HepG2 (cell line): ENCODE results near the gene RNASE8. TPM values are rescaled to one million over a fixed set of nuclear protein-coding genes. Genes with fewer than 3 reads are reported as not detected.
A peak's percentile ranks its signal among the peaks of the same experiment; 100 is the strongest.

ENCODE experiments used
- ASH2L ChIP-seq: fragments of 300-600, 200-600 bp; sonication (generic); IDR thresholded peaks from 2 replicates; pipeline ENCODE4 v1.7.0; 2017; ENCODE audit warnings: low read depth, mild to moderate bottlenecking, moderate library complexity, mixed read lengths, low read length; ENCODE audit not compliant: insufficient read length
- FOXA1 ChIP-seq, 2 experiments: fragments of 450-650 bp in 1 of 2; sonication (generic) in 1 of 2; formaldehyde crosslinking in 1 of 2; IDR thresholded peaks; 2 replicates each; pipeline versions ENCODE4 v1.4.0 to v1.6.1; 2016 to 2020; ENCODE audit warnings: missing genetic modification reagents in 1 of 2
- GATAD1 ChIP-seq: IDR thresholded peaks from 2 replicates; pipeline ENCODE4 v1.6.1; 2016; ENCODE audit warnings: missing genetic modification reagents, missing compliant biosample characterization
- HDAC1 ChIP-seq: sonication (generic); formaldehyde crosslinking; IDR thresholded peaks from 2 replicates; pipeline ENCODE4 v1.5.1; 2020; ENCODE audit warnings: mild to moderate bottlenecking, missing genetic modification reagents
- HMGA1 ChIP-seq: sonication (generic); formaldehyde crosslinking; conservative IDR thresholded peaks from 2 replicates; pipeline ENCODE4 v1.4.0; 2020; ENCODE audit warnings: missing genetic modification reagents
- KLF13 ChIP-seq: sonication (generic); formaldehyde crosslinking; IDR thresholded peaks from 2 replicates; pipeline ENCODE4 v1.4.0; 2020; ENCODE audit warnings: mild to moderate bottlenecking, missing genetic modification reagents
- MAZ ChIP-seq, 2 experiments: sonication (generic) in 1 of 2; formaldehyde crosslinking in 1 of 2; IDR thresholded peaks; 2 replicates each; pipeline versions ENCODE4 v1.5.0 to v1.6.1; 2012 to 2020; ENCODE audit warnings: low read depth in 2 of 2, mild to moderate bottlenecking in 2 of 2, borderline replicate concordance in 1 of 2, improper control_type of control experiment in 1 of 2, low read length in 1 of 2, missing genetic modification reagents in 1 of 2, moderate library complexity in 1 of 2
- NR2F2 ChIP-seq: IDR thresholded peaks from 2 replicates; pipeline ENCODE4 v1.6.1; 2012; ENCODE audit warnings: low read depth, inconsistent platforms, borderline replicate concordance
- RNF2 ChIP-seq: fragments of 450-650 bp; conservative IDR thresholded peaks from 2 replicates; pipeline ENCODE4 v1.6.1; 2016; ENCODE audit warnings: low read depth
- RXRB ChIP-seq: IDR thresholded peaks from 2 replicates; pipeline ENCODE4 v1.6.1; 2016; ENCODE audit warnings: borderline replicate concordance, missing genetic modification reagents, missing compliant biosample characterization
- SNAPC2 ChIP-seq: sonication (generic); formaldehyde crosslinking; IDR thresholded peaks from 2 replicates; pipeline ENCODE4 v1.8.1; 2022; ENCODE audit warnings: mild to moderate bottlenecking, missing genetic modification reagents
- U2AF1 ChIP-seq: fragments of 200-400 bp; formaldehyde crosslinking; optimal IDR thresholded peaks from 2 replicates; pipeline ENCODE3; 2017; ENCODE audit warnings: mild to moderate bottlenecking, low read depth, low read length
- ZFP1 ChIP-seq: IDR thresholded peaks from 2 replicates; pipeline ENCODE4 v1.6.1; 2016
- ZFP36 ChIP-seq: fragments of 150-350 bp; IDR thresholded peaks from 2 replicates; pipeline ENCODE4 v1.6.1; 2018; ENCODE audit warnings: borderline replicate concordance, low read length, low read depth; ENCODE audit not compliant: partially characterized antibody
- ZNF24 ChIP-seq: fragments of 450-650 bp; IDR thresholded peaks from 2 replicates; pipeline ENCODE4 v1.6.1; 2017; ENCODE audit warnings: antibody characterized with exemption, mild to moderate bottlenecking
- ZNF549 ChIP-seq: sonication (generic); formaldehyde crosslinking; IDR thresholded peaks from 2 replicates; pipeline ENCODE4 v1.5.0; 2020; ENCODE audit warnings: missing genetic modification reagents
- ZNF772 ChIP-seq: sonication (generic); formaldehyde crosslinking; IDR thresholded peaks from 2 replicates; pipeline ENCODE4 v1.5.0; 2020; ENCODE audit warnings: mild to moderate bottlenecking, missing genetic modification reagents
- polyA plus RNA-seq, 8 experiments: library from polyadenylated mRNA; depleted of rRNA in 3 of 8; stranded (reverse) in 7 of 8; unstranded in 1 of 8; fragments of >200 nt; fragmentation: Illumina TruSeq in 4 of 8; extraction: Trizol in 4 of 8; gene quantifications; 2 replicates each; pipeline versions ENCODE4 v1.2.1 to v1.2.3, GENCODE V29; 2011 to 2016; ENCODE audit warnings: low read depth in 4 of 8, missing spikeins in 1 of 8, mixed read lengths in 1 of 8; ENCODE audit not compliant: insufficient read depth in 1 of 8
- total RNA-seq, 5 experiments: library from RNA; depleted of rRNA; stranded (reverse); fragments of >200 nt; fragmentation: Illumina TruSeq; extraction: Trizol; gene quantifications; 2 replicates each; pipeline ENCODE4 v1.2.3, GENCODE V29; 2016; ENCODE audit warnings: low read depth in 1 of 5
- TF ChIP-seq, protein P1 (sequence below): sonication (generic); formaldehyde crosslinking; IDR thresholded peaks from 2 replicates; pipeline ENCODE4 v1.4.0; 2020; ENCODE audit warnings: mild to moderate bottlenecking, low read depth, missing genetic modification reagents
- TF ChIP-seq, protein P2 (sequence below): sonication (generic); formaldehyde crosslinking; IDR thresholded peaks from 2 replicates; pipeline ENCODE4 v1.5.0; 2020; ENCODE audit warnings: mild to moderate bottlenecking, missing genetic modification reagents, borderline replicate concordance
- TF ChIP-seq, protein P3 (sequence below): sonication (generic); formaldehyde crosslinking; IDR thresholded peaks from 2 replicates; pipeline ENCODE4 v1.5.0; 2020; ENCODE audit warnings: missing genetic modification reagents

RNASE8 gene
- total and polyA plus RNA-seq, 2 of the 13 experiments (the other 11 are each of a cell fraction or from before 2014, with no cell fraction given), result not detected

DNA sequence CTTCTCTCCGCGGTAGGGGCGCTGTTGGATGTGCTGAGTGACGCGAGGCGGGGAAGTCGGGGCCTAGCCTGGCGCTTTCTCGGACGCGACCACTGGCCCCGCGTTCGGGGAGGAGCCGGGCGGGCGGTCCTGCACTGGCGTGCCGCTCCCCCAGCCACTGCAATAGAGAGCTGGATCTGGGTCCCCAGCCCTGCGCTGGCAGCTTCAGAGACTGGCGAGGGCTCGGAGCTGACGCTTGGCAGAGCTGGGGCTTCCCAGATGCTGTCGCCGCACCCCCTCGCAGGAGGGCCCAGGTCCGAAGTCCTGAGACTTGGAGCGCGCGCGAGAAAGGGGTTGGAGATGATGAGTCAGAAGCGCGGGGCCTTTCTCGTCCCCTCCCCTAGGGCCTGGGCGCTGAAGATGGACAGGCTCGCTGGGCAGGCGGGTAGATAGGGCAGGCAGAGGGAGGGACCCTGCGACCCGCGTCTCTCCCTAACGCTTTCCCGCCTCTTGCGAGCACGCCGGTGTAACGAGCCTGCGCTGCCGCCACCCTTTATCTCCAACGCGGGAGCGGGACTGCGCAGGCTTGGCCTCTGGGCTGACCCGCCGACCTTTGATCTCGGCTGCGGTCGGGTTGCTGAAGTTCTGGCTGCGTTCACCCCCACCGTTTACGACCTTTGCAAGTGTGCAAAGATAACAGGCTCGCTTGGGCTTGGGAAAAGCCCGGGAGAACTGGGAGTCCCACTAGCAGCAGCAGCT is 46.3 kb downstream of the RNASE8 start (continued):
- TF ChIP-seq ASH2L (peak; percentile 99), RXRB (peak; percentile 77), GATAD1 (peak; percentile 84), ZNF549 (CRISPR knock-in tag) (peak; percentile 96), RNF2 (peak; percentile 94), MAZ (IDR thresholded peaks at IDR 0.05; ENCODE audit: borderline replicate concordance, low read depth, low read length) (peak; percentile 74), MAZ (CRISPR knock-in tag; IDR thresholded peaks at IDR 0.05; ENCODE audit: low read depth) (peak; percentile 99), ZFP1 (CRISPR knock-in tag) (peak; percentile 84), HMGA1 (no peak), HDAC1 (CRISPR knock-in tag) (peak; percentile 96), ZFP36 (peak; percentile 3), KLF13 (CRISPR knock-in tag) (peak; percentile 90; the same call in 1 of the 2 replicates), U2AF1 (peak; percentile 100), NR2F2 (no peak), FOXA1 (IDR thresholded peaks at IDR 0.05) (no peak), FOXA1 (CRISPR knock-in tag; IDR thresholded peaks at IDR 0.05) (peak; percentile 48), ZNF24 (peak; percentile 26), ZNF772 (peak; percentile 100), SNAPC2 (peak; percentile 99)
- TF ChIP-seq, protein P1, sequence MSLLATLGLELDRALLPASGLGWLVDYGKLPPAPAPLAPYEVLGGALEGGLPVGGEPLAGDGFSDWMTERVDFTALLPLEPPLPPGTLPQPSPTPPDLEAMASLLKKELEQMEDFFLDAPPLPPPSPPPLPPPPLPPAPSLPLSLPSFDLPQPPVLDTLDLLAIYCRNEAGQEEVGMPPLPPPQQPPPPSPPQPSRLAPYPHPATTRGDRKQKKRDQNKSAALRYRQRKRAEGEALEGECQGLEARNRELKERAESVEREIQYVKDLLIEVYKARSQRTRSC (CRISPR knock-in tag), result peak; percentile 99
- TF ChIP-seq, protein P2, sequence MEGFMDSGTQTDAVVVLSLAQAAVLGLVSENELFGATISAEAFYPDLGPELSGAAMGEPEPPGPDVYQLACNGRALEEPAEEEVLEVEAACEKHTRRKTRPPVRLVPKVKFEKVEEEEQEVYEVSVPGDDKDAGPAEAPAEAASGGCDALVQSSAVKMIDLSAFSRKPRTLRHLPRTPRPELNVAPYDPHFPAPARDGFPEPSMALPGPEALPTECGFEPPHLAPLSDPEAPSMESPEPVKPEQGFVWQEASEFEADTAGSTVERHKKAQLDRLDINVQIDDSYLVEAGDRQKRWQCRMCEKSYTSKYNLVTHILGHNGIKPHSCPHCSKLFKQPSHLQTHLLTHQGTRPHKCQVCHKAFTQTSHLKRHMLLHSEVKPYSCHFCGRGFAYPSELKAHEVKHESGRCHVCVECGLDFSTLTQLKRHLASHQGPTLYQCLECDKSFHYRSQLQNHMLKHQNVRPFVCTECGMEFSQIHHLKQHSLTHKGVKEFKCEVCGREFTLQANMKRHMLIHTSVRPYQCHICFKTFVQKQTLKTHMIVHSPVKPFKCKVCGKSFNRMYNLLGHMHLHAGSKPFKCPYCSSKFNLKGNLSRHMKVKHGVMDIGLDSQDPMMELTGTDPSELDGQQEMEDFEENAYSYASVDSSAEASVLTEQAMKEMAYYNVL, result peak; percentile 92; the same call in 1 of the 2 replicates
- TF ChIP-seq, protein P3, sequence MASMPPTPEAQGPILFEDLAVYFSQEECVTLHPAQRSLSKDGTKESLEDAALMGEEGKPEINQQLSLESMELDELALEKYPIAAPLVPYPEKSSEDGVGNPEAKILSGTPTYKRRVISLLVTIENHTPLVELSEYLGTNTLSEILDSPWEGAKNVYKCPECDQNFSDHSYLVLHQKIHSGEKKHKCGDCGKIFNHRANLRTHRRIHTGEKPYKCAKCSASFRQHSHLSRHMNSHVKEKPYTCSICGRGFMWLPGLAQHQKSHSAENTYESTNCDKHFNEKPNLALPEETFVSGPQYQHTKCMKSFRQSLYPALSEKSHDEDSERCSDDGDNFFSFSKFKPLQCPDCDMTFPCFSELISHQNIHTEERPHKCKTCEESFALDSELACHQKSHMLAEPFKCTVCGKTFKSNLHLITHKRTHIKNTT (CRISPR knock-in tag), result peak; percentile 97; the same call in 1 of the 2 replicates
